ENCODE results near the gene RIN3. TPM values are rescaled to one million over a fixed set of nuclear protein-coding genes. Genes with fewer than 3 reads are reported as not detected.

Gene RIN3
- total RNA-seq: 10 to 100 TPM in 8 of 9 donors, 1 to 10 TPM in 1; 3.9 to 63.2 (median 30.0) TPM
- polyA plus RNA-seq: 10 to 100 TPM in 2 of 3 donors, 1 to 10 TPM in 1; 8.1 to 55.7 (median 32.5) TPM
- long read RNA-seq, donor 1: 0 reads
- long read RNA-seq, donor 2: 0 reads
- long read RNA-seq, donor 3: 0 reads
- long read RNA-seq, donor 4, partial matches to known transcripts: 9 of 10 reads
- long read RNA-seq, donor 4, other reads (novel, unspliced or antisense): 1 of 10 reads
- long read RNA-seq, donor 5, transcript RIN3-201 (10 exons, 3,859 nt): major isoform, 7 of 60 reads
- long read RNA-seq, donor 5, partial matches to known transcripts: 42 of 60 reads
- long read RNA-seq, donor 5, other reads (novel, unspliced or antisense): 8 of 60 reads
- long read RNA-seq, donor 6, partial matches to known transcripts: 4 of 7 reads
- long read RNA-seq, donor 6, other reads (novel, unspliced or antisense): 3 of 7 reads
- long read RNA-seq, donor 7: 0 reads
- long read RNA-seq, donor 8: 0 reads
- long read RNA-seq, donor 9: 0 reads
- long read RNA-seq, donor 10: 0 reads

- intact Hi-C loops (cut with DNase I): no loop called here
- Histone ChIP-seq H3K4me1 (replicated peaks in 1 of 2) (peaks cover 8 to 21% of the 10 kb centered on the region in 2 donors), H3K27me3 (no peaks in the 10 kb centered on the region), H3K4me3 (peak within 1 kb of the TSS; percentile 62 to 92 (median 66)), H3K9me3 (replicated peaks in 1 of 3) (no peaks in the 10 kb centered on the region), H3K36me3 (replicated peaks in 1 of 2) (no peaks in the 10 kb centered on the region), H3K27ac (peak within 1 kb of the TSS; percentile 76 to 92 (median 83))
- TF ChIP-seq CTCF (IDR thresholded peaks at IDR 0.05) (no peak), POLR2A (IDR thresholded peaks at IDR 0.05) (peak in 1 of 2 donors; percentile 60)
- 0 to 2% (median 1%) methylated on average over 1 to 79 of the region's 79 CpGs for WGBS, 4 donors
- peak; percentile 51 to 75 (median 66) for DNase-seq
Observed at GRCh38 chr14:92513204-92513965, at the start of gene RIN3. Gene RIN3, plus strand, starts transcription at chr14:92513781. Its CDS starts 152 bp downstream, at chr14:92513933.

- DNase-seq: peak in 2 of 7 donors; percentile 11 to 46
- intact Hi-C loops (cut with DNase I): no loop called here
- no peaks in the 10 kb centered on the region for H3K4me1 ChIP-seq (replicated peaks in 1 of 2)
- H3K27me3 ChIP-seq: no peaks in the 10 kb centered on the region
- no peak for TF ChIP-seq POLR2A (IDR thresholded peaks at IDR 0.05)
- TF ChIP-seq CTCF (IDR thresholded peaks at IDR 0.05): no peak
- H3K4me3 ChIP-seq: no peak overlapping the region
- 91 to 96% (median 92%) methylated on average over 6 of the region's 6 CpGs for WGBS, 4 donors
- H3K9me3 ChIP-seq (replicated peaks in 1 of 3): no peaks in the 10 kb centered on the region
- no peaks in the 10 kb centered on the region for H3K36me3 ChIP-seq (replicated peaks in 1 of 2)
- H3K27ac ChIP-seq: no peak overlapping the region
Observed at GRCh38 chr14:92464156-92464555, 49.4 kb upstream of the RIN3 start.

- Histone ChIP-seq H3K4me3 (no peak overlapping the region), H3K27ac (no peak overlapping the region), H3K27me3 (no peaks in the 10 kb centered on the region), H3K4me1 (replicated peaks in 1 of 2) (no peaks in the 10 kb centered on the region), H3K9me3 (replicated peaks in 1 of 3) (no peaks in the 10 kb centered on the region), H3K36me3 (replicated peaks in 1 of 2) (no peaks in the 10 kb centered on the region)
- TF ChIP-seq POLR2A (IDR thresholded peaks at IDR 0.05) (no peak), CTCF (IDR thresholded peaks at IDR 0.05) (no peak)
- peak in 2 of 7 donors; percentile 15 to 27 for DNase-seq
- 91 to 96% (median 94%) methylated on average over 7 to 9 of the region's 9 CpGs for WGBS, 4 donors
- intact Hi-C loops (cut with DNase I): no loop called here
Observed at GRCh38 chr14:92464716-92465115, 48.9 kb upstream of the RIN3 start.

Measured in adrenal gland (tissue), 19 donors.